ENCODE data around the gene IGF1R. TPM values are rescaled to one million over a fixed set of nuclear protein-coding genes. Genes with fewer than 3 reads are reported as not detected.

The IGF1R gene
- total RNA-seq, 1 donor from 2014 or later = 62.7 TPM

DNA sequence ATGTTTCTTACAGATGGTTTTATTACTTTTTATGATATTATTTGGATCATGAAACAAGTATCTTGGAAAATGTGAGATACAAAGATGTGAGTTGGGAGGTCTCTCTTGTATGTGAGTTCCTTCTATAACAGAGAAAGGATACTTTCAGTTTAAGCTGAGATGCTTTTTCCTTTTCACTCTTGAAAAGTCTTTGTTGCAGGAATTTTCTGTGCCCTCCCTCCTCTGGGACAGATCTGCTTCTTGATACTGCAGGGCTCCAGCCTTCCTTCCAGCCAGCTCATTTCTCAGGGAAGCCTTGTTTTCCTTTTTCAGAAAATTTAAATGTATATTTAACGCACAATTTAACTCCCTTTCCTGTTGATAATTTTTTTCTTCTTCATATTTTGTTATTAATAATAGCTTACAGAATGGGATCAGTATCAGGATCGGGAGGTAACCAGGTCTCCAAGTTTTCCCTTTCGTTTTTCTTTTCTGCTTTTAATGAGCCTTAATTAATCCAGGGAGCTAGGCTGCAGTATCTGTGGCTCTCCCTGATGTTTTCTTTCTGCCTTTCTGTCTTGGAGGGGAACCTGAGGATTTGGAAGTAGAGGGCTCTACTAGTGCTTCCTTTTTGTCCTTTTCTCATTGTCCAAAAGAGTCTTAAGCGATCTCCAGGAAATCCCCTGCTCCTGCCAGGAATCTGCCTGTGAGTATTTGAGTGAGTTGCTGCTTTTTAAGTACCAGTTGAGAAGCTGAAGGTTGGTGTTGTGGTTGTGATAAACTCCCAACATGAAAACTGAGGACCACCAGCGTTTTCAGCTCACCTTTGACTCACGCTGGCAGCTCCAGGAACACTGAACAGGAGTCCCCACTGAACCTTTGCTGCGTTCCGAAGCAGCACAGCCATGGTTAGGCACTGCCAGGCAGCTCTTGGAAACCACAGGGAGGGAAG is 105.7 kb downstream of the IGF1R start:
- Histone ChIP-seq H3K27me3 (ENCODE audit: control insufficient read depth, insufficient read depth, low read length) (no peaks in the 10 kb centered on the region), H3K36me3 (ENCODE audit: control insufficient read depth, insufficient read depth, low read length) (no peaks in the 10 kb centered on the region), H3K4me3 (ENCODE audit: low read depth, low read length) (peak overlapping the region; percentile 26)
- TF ChIP-seq, protein P1, sequence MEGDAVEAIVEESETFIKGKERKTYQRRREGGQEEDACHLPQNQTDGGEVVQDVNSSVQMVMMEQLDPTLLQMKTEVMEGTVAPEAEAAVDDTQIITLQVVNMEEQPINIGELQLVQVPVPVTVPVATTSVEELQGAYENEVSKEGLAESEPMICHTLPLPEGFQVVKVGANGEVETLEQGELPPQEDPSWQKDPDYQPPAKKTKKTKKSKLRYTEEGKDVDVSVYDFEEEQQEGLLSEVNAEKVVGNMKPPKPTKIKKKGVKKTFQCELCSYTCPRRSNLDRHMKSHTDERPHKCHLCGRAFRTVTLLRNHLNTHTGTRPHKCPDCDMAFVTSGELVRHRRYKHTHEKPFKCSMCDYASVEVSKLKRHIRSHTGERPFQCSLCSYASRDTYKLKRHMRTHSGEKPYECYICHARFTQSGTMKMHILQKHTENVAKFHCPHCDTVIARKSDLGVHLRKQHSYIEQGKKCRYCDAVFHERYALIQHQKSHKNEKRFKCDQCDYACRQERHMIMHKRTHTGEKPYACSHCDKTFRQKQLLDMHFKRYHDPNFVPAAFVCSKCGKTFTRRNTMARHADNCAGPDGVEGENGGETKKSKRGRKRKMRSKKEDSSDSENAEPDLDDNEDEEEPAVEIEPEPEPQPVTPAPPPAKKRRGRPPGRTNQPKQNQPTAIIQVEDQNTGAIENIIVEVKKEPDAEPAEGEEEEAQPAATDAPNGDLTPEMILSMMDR (IDR thresholded peaks at IDR 0.05; ENCODE audit: insufficient read depth, low read length, poor library complexity, severe bottlenecking) = no peak
- DNase-seq (ENCODE audit: low read depth) = no peak

GRCh38 chr15:98754657-98755022 is 106.3 kb downstream of the IGF1R start:
- TF ChIP-seq, protein P1 (IDR thresholded peaks at IDR 0.05; ENCODE audit: insufficient read depth, low read length, poor library complexity, severe bottlenecking) = no peak
- H3K4me3 ChIP-seq (ENCODE audit: low read depth, low read length) = no peak overlapping the region
- DNase-seq (ENCODE audit: low read depth) = no peak
- no peaks in the 10 kb centered on the region for H3K27me3 ChIP-seq (ENCODE audit: control insufficient read depth, insufficient read depth, low read length)
- no peaks in the 10 kb centered on the region for H3K36me3 ChIP-seq (ENCODE audit: control insufficient read depth, insufficient read depth, low read length)

DNA sequence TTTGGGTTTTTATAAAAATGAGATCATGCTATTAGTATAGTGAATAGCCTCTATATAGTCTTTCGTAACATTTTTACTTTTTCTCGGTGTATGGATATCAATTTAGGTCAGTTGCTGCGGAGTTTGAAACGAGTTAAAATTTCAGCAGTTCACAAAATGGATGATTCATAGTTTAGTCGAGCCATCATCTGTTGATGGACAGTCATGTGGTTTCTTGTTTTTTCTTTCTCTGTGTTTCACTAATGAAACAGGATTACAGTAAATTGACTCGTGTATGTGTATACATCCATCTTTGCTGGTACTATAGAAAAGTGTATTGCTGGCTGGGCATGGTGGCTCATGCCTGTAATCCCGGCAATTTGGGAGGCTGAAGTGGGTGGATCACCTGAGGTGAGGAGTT is 106.8 kb downstream of the IGF1R start:
- TF ChIP-seq, protein P1 (IDR thresholded peaks at IDR 0.05; ENCODE audit: insufficient read depth, low read length, poor library complexity, severe bottlenecking) = no peak
- no peaks in the 10 kb centered on the region for H3K27me3 ChIP-seq (ENCODE audit: control insufficient read depth, insufficient read depth, low read length)
- H3K36me3 ChIP-seq (ENCODE audit: control insufficient read depth, insufficient read depth, low read length) = no peaks in the 10 kb centered on the region
- no peak overlapping the region for H3K4me3 ChIP-seq (ENCODE audit: low read depth, low read length)
- DNase-seq (ENCODE audit: low read depth) = no peak

DNA sequence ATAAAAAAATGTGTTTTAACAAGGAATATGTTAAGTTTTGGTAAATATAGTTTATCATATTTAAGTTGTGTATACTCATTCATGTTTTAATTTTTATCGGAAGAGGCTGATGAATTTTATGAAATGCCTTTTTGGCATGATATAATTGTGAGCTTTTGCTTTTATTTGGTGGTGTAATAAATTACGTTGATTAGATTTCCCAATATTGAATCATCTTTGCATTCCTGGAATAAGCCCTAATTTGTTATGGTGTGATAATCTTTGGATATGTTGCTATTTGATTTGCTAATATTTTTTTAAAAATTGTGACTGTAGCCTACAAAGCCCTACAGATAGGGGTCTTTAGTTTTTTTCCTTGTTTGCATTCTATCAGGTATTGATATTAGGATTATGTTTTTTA is 107.4 kb downstream of the IGF1R start:
- no peaks in the 10 kb centered on the region for H3K36me3 ChIP-seq (ENCODE audit: control insufficient read depth, insufficient read depth, low read length)
- no peaks in the 10 kb centered on the region for H3K27me3 ChIP-seq (ENCODE audit: control insufficient read depth, insufficient read depth, low read length)
- TF ChIP-seq, protein P1 (IDR thresholded peaks at IDR 0.05; ENCODE audit: insufficient read depth, low read length, poor library complexity, severe bottlenecking) = no peak
- no peak for DNase-seq (ENCODE audit: low read depth)
- no peak overlapping the region for H3K4me3 ChIP-seq (ENCODE audit: low read depth, low read length)

DNA sequence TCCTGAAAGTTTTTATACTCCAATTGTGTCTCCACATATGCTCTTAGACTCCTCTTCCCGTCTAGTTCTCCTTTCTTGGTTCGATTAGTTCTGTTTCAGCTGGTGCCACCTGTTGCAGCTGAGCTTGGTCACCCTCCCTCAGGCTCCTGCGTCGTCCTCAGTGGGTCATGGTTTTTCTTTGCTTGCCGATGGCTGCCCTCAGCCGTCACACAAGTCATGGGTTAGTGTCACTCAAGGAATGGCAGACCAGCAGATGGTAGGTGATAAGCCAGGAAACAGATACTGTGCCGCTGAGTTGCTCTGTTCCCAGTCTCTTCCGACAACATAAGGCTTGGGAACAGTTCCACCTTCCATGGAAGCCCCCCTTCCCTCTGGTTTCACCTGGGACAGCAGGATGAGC is 109.9 kb downstream of the IGF1R start:
- no peaks in the 10 kb centered on the region for H3K27me3 ChIP-seq (ENCODE audit: control insufficient read depth, insufficient read depth, low read length)
- no peak overlapping the region for H3K4me3 ChIP-seq (ENCODE audit: low read depth, low read length)
- H3K36me3 ChIP-seq (ENCODE audit: control insufficient read depth, insufficient read depth, low read length) = no peaks in the 10 kb centered on the region
- TF ChIP-seq, protein P1 (IDR thresholded peaks at IDR 0.05; ENCODE audit: insufficient read depth, low read length, poor library complexity, severe bottlenecking) = no peak
- no peak for DNase-seq (ENCODE audit: low read depth)

GRCh38 chr15:98759277-98759676 is 110.9 kb downstream of the IGF1R start:
- DNase-seq (ENCODE audit: low read depth) = no peak
- H3K4me3 ChIP-seq (ENCODE audit: low read depth, low read length) = no peak overlapping the region
- TF ChIP-seq, protein P1 (IDR thresholded peaks at IDR 0.05; ENCODE audit: insufficient read depth, low read length, poor library complexity, severe bottlenecking) = no peak
- no peaks in the 10 kb centered on the region for H3K27me3 ChIP-seq (ENCODE audit: control insufficient read depth, insufficient read depth, low read length)
- no peaks in the 10 kb centered on the region for H3K36me3 ChIP-seq (ENCODE audit: control insufficient read depth, insufficient read depth, low read length)
